A549 (cell line): ENCODE data around the gene AMDHD2. TPM values are rescaled to one million over a fixed set of nuclear protein-coding genes. Genes with fewer than 3 reads are reported as not detected.
"Not testable (repeated sequence)": the region's sequence is repeated elsewhere in the genome, so short reads cannot be mapped to it uniquely, and the experiment has no call there.

Experiments used
- ATAC-seq, 2 experiments: fragments of 200-7000 bp in 1 of 2; fragments of >200 bp in 1 of 2; cut with Nextera tagmentation in 1 of 2; cut with Tn5 transposase in 1 of 2; 3 replicates each; pipeline versions ENCODE4 v1.8.0 to v1.9.1; 2018 to 2020; ENCODE audit warnings: mild to moderate bottlenecking in 1 of 2, moderate library complexity in 1 of 2
- CTCF ChIA-PET: fragments of 300-600 bp; sonication (Branson Sonifier 250); formaldehyde crosslinking; extraction: SDS; loops from one replicate; lab custom pipeline; 2021; ENCODE audit warnings: antibody characterized with exemption, inconsistent platforms; lab: Yijun Ruan, JAX
- POLR2A ChIA-PET: fragments of 350-600 bp; formaldehyde crosslinking; extraction: SDS; loops from one replicate; lab custom pipeline; 2021; ENCODE audit warnings: antibody characterized with exemption, inconsistent platforms; lab: Yijun Ruan, JAX
- DNase-seq, 2 experiments: peaks; one replicate each; pipeline versions ENCODE4 v3.0.0 to v3.0.0-alpha.2; 2011 to 2016; ENCODE audit warnings: low read depth in 1 of 2, low spot score in 1 of 2
- FAIRE-seq: peaks from 2 replicates; lab custom pipeline; 2011; peaks lifted over from hg19 to GRCh38; lab: Jason Lieb, UNC
- H3K27ac ChIP-seq, 2 experiments: fragments of >200 bp; sonication (Bioruptor Twin); formaldehyde crosslinking; 3 replicates each; pipeline ENCODE4 v1.5.1; 2016 to 2017
- H3K4me1 ChIP-seq: fragments of >200 bp; sonication (Bioruptor Twin); formaldehyde crosslinking; 3 replicates; pipeline ENCODE4 v1.6.1; 2016
- H3K4me2 ChIP-seq: fragments of >200 bp; sonication (Bioruptor Twin); formaldehyde crosslinking; 3 replicates; pipeline ENCODE4 v1.6.1; 2016
- H3K4me3 ChIP-seq: fragments of >200 bp; sonication (Bioruptor Twin); formaldehyde crosslinking; 3 replicates; pipeline ENCODE4 v1.5.1; 2016
- H3K9me3 ChIP-seq: fragments of >200 bp; sonication (Bioruptor Twin); formaldehyde crosslinking; 3 replicates; pipeline ENCODE4 v1.6.1; 2016
- CEBPB ChIP-seq, 2 experiments: fragments of >200 bp in 1 of 2; sonication (Bioruptor Twin) in 1 of 2; formaldehyde crosslinking in 1 of 2; IDR thresholded peaks; 2 replicates each; pipeline ENCODE4 v1.6.1; 2012 to 2016
- EHF ChIP-seq: fragments of 250-450 bp; sonication (Bioruptor Pico); IDR thresholded peaks from 2 replicates; pipeline ENCODE4 v1.5.0; 2020; ENCODE audit warnings: mild to moderate bottlenecking
- EP300 ChIP-seq, 2 experiments: fragments of >200 bp; sonication (Bioruptor Twin); formaldehyde crosslinking; IDR thresholded peaks; 2 replicates in 1 of 2; 3 replicates in 1 of 2; pipeline ENCODE4 v1.6.1; 2016 to 2017
- GATA3 ChIP-seq: IDR thresholded peaks from 2 replicates; pipeline ENCODE4 v1.6.1; 2012; ENCODE audit warnings: borderline replicate concordance
- HEYL ChIP-seq: fragments of 250-450 bp; sonication (Bioruptor Pico); IDR thresholded peaks from 2 replicates; pipeline ENCODE4 v1.8.0; 2021; ENCODE audit warnings: mild to moderate bottlenecking, moderate library complexity
- KDM1A ChIP-seq: fragments of 200-600 bp; sonication (generic); IDR thresholded peaks from 2 replicates; pipeline ENCODE4 v1.6.1; 2016; ENCODE audit warnings: low read depth, mild to moderate bottlenecking
- PHF8 ChIP-seq: fragments of 200-600 bp; sonication (generic); IDR thresholded peaks from 2 replicates; pipeline ENCODE4 v1.6.1; 2016; ENCODE audit warnings: low read depth, mild to moderate bottlenecking, antibody characterized with exemption, moderate library complexity, borderline replicate concordance
- RAD21 ChIP-seq, 2 experiments: fragments of >200 bp in 1 of 2; sonication (Bioruptor Twin) in 1 of 2; formaldehyde crosslinking in 1 of 2; IDR thresholded peaks in 1 of 2; conservative IDR thresholded peaks in 1 of 2; 2 replicates in 1 of 2; 3 replicates in 1 of 2; pipeline ENCODE4 v1.6.1; 2012 to 2018; ENCODE audit warnings: inconsistent platforms in 1 of 2
- RARB ChIP-seq: fragments of 250-450 bp; sonication (Bioruptor Pico); IDR thresholded peaks from 2 replicates; pipeline ENCODE4 v1.8.0; 2021; ENCODE audit warnings: mild to moderate bottlenecking, moderate library complexity
- TP53 ChIP-seq: fragments of 250-450 bp; sonication (Bioruptor Pico); IDR thresholded peaks from 2 replicates; pipeline ENCODE4 v1.5.0; 2021; ENCODE audit warnings: mild to moderate bottlenecking, moderate library complexity
- ZSCAN20 ChIP-seq: fragments of 250-450 bp; sonication (Bioruptor Pico); IDR thresholded peaks from 2 replicates; pipeline ENCODE4 v1.8.0; 2022; ENCODE audit warnings: mild to moderate bottlenecking, moderate library complexity
- WGBS: methylation state at CpG from one replicate; pipeline ENCODE4 v1.1.6; 2017; ENCODE audit errors: missing lambda C conversion rate; 5-methylcytosine and 5-hydroxymethylcytosine counted together
- polyA plus RNA-seq, 4 experiments: library from polyadenylated mRNA; depleted of rRNA in 3 of 4; stranded (reverse); fragments of >200 nt; fragmentation: RNase III in 1 of 4; extraction: RNeasy Plus Mini Kit Qiagen cat#74134 plus additional on column Dnase treatment in 1 of 4; gene quantifications; 2 replicates in 3 of 4; 3 replicates in 1 of 4; pipeline ENCODE4 v1.2.3, GENCODE V29; 2011 to 2017
- TF ChIP-seq, protein P1 (sequence below): IDR thresholded peaks from 2 replicates; pipeline ENCODE4 v1.6.1; 2012
- TF ChIP-seq, protein P2 (sequence below): fragments of 450-650 bp; IDR thresholded peaks from 2 replicates; pipeline ENCODE4 v1.6.1; 2014; ENCODE audit warnings: antibody characterized with exemption
- TF ChIP-seq, protein P3 (sequence below): fragments of >200 bp; sonication (Bioruptor Twin); formaldehyde crosslinking; IDR thresholded peaks from 2 replicates; pipeline ENCODE4 v1.6.1; 2016
- TF ChIP-seq, protein P4 (sequence below): fragments of >200 bp; sonication (Bioruptor Twin); formaldehyde crosslinking; IDR thresholded peaks from 3 replicates; pipeline ENCODE4 v1.5.1; 2016

The AMDHD2 gene
- polyA plus RNA-seq, 2 of the 4 experiments (the other 2 are of a cell fraction) = 6.6 to 28.8 TPM

- TF ChIP-seq CEBPB (IDR thresholded peaks at IDR 0.05) = peak in 1 of 2 experiments; percentile 29; a peak in 1 of 4 replicates
- TF ChIP-seq RAD21 (conservative IDR thresholded peaks at IDR 0.05 in 1 of 2, IDR thresholded peaks at IDR 0.05 in 1 of 2) = no peak
- TF ChIP-seq GATA3 = peak; percentile 56; the same call in 1 of the 2 replicates
- no peak for TF ChIP-seq ZSCAN20
These were observed 11.7 kb downstream of the AMDHD2 start (continued) for GRCh38 chr16:2531696-2532493.

DNA sequence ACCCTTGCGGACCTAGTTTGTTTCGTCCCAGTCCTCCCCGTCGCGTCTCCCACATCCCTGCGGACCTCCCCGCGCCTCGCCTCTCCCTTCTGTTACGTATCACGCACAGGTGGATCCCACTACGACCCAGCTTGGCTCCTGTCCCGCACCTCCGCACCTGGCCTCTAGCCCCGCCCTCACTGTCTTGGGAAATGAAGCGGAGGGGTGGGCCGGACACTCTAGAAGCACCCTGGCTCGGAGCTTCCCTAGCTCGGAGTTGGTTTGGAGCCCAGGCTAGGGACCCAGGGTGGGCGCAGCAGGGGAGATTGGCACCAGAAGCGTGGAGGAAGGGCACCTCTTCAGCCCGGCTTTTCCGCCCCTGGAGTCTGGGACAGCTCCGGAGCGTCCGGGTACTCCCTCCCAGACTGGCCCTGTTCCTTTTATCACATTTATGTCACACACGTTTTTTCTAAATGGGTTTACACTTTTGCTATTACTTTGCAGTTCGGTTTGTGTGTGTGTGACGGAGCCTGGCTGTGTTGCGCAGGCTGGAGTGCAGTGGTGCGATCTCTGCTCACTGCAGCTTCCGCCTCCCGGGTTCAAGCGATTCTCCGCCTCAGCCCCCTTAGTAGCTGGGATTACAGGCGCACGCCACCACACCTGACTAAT, 12.4 kb downstream of the AMDHD2 start:
- Histone ChIP-seq H3K4me3 (peak overlapping the region; percentile 64), H3K27ac (peak overlapping the region; percentile 84 to 92), H3K4me1 (peaks cover 21% of the 10 kb centered on the region), H3K9me3 (no peaks in the 10 kb centered on the region), H3K4me2 (peak overlapping the region; percentile 99)
- DNase-seq (no peak), FAIRE-seq (no peak), ATAC-seq (peak; percentile 11 to 29; a peak in 5 of 6 replicates)
- ChIA-PET POLR2A (interaction anchor here (0.9 to 2.8 kb wide), 2 partner anchors 13 to 70 kb away, joined by 3 to 21 read pairs; partner anchors contain the start of gene AMDHD2), CTCF (interaction anchor here (1.4 to 3.2 kb wide), 2 partner anchors 18 to 31 kb away, joined by 3 to 8 read pairs; no protein-coding TSS in a partner anchor)
- WGBS = 22% methylated on average over 33 of the region's 37 CpGs
- TF ChIP-seq, protein P1, sequence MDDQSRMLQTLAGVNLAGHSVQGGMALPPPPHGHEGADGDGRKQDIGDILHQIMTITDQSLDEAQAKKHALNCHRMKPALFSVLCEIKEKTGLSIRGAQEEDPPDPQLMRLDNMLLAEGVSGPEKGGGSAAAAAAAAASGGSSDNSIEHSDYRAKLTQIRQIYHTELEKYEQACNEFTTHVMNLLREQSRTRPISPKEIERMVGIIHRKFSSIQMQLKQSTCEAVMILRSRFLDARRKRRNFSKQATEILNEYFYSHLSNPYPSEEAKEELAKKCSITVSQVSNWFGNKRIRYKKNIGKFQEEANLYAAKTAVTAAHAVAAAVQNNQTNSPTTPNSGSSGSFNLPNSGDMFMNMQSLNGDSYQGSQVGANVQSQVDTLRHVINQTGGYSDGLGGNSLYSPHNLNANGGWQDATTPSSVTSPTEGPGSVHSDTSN = 0 out of 2 replicates have a peak, but pooled peaks have one; percentile 4
- TF ChIP-seq, protein P2, sequence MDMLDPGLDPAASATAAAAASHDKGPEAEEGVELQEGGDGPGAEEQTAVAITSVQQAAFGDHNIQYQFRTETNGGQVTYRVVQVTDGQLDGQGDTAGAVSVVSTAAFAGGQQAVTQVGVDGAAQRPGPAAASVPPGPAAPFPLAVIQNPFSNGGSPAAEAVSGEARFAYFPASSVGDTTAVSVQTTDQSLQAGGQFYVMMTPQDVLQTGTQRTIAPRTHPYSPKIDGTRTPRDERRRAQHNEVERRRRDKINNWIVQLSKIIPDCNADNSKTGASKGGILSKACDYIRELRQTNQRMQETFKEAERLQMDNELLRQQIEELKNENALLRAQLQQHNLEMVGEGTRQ = no peak
- TF ChIP-seq TP53 (0 out of 2 replicates have a peak, but pooled peaks have one; percentile 30), RAD21 (conservative IDR thresholded peaks at IDR 0.05 in 1 of 2, IDR thresholded peaks at IDR 0.05 in 1 of 2) (no peak)

- DNase-seq, FAIRE-seq, H3K9me3 ChIP-seq, ATAC-seq: not testable (repeated sequence)
- Histone ChIP-seq H3K4me2 (peak overlapping the region; percentile 99), H3K4me1 (peaks cover 21% of the 10 kb centered on the region), H3K27ac (peak overlapping the region; percentile 84 to 92; a peak in 5 of 6 replicates), H3K4me3 (peak overlapping the region; percentile 64; the same call in 2 of the 3 replicates)
- POLR2A ChIA-PET = interaction anchor here (0.9 to 2.8 kb wide), 2 partner anchors 13 to 70 kb away, joined by 3 to 21 read pairs; partner anchors contain the start of gene AMDHD2
- CTCF ChIA-PET = interaction anchor here (1.4 kb wide), 1 partner anchor 32 kb away, joined by 3 read pairs; no protein-coding TSS in a partner anchor
- 57% methylated on average over 16 of the region's 16 CpGs for WGBS
These were observed 13.1 kb downstream of the AMDHD2 start for GRCh38 chr16:2533142-2533755.

- FAIRE-seq = no peak
These were observed 13.7 kb downstream of the AMDHD2 start for GRCh38 chr16:2533912-2534311.

More at GRCh38 chr16:2533912-2534311, 13.7 kb downstream of the AMDHD2 start:
- CTCF ChIA-PET = no interaction called here
- TF ChIP-seq PHF8 (no peak), EP300 (IDR thresholded peaks at IDR 0.05) (no peak), EHF (CRISPR knock-in tag) (no peak), KDM1A (no peak), RARB (CRISPR knock-in tag) (no peak), HEYL (CRISPR knock-in tag) (no peak)
- TF ChIP-seq, protein P3, sequence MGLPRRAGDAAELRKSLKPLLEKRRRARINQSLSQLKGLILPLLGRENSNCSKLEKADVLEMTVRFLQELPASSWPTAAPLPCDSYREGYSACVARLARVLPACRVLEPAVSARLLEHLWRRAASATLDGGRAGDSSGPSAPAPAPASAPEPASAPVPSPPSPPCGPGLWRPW = no peak
- TF ChIP-seq, protein P4, sequence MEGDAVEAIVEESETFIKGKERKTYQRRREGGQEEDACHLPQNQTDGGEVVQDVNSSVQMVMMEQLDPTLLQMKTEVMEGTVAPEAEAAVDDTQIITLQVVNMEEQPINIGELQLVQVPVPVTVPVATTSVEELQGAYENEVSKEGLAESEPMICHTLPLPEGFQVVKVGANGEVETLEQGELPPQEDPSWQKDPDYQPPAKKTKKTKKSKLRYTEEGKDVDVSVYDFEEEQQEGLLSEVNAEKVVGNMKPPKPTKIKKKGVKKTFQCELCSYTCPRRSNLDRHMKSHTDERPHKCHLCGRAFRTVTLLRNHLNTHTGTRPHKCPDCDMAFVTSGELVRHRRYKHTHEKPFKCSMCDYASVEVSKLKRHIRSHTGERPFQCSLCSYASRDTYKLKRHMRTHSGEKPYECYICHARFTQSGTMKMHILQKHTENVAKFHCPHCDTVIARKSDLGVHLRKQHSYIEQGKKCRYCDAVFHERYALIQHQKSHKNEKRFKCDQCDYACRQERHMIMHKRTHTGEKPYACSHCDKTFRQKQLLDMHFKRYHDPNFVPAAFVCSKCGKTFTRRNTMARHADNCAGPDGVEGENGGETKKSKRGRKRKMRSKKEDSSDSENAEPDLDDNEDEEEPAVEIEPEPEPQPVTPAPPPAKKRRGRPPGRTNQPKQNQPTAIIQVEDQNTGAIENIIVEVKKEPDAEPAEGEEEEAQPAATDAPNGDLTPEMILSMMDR = no peak
- TF ChIP-seq, protein P2 = no peak
- 89% methylated on average over 11 of the region's 11 CpGs for WGBS
- ATAC-seq (no peak), DNase-seq (no peak)
- no peak overlapping the region for H3K4me2 ChIP-seq
- no peak overlapping the region; a peak in 1 of 6 replicates for H3K27ac ChIP-seq
- POLR2A ChIA-PET = no interaction called here
- H3K4me3 ChIP-seq = no peak overlapping the region
- no peaks in the 10 kb centered on the region for H3K9me3 ChIP-seq
- peaks cover 24% of the 10 kb centered on the region for H3K4me1 ChIP-seq
